PC-9 (cell line): Measurements from ENCODE around the gene GPATCH3. TPM values are rescaled to one million over a fixed set of nuclear protein-coding genes. Genes with fewer than 3 reads are reported as not detected.

Experiments used
- BruUV-seq: library from RNA; stranded (reverse); fragments of 400-500 nt; replicated peaks from 2 replicates; lab custom pipeline; 2021; lab: Mats Ljungman, UMichigan
- CTCF ChIA-PET: fragments of 300-600 bp; sonication (Branson Sonifier 250); formaldehyde crosslinking; loops from one replicate; lab custom pipeline; 2022; ENCODE audit warnings: antibody characterized with exemption; lab: Charles Lee
- POLR2A ChIA-PET: fragments of 300-600 bp; sonication (Branson Sonifier 250); formaldehyde crosslinking; loops from one replicate; lab custom pipeline; 2022; ENCODE audit warnings: antibody characterized with exemption; ENCODE audit not compliant: unreplicated experiment; lab: Charles Lee
- DNase-seq, 2 experiments: peaks; one replicate each; pipeline versions ENCODE4 v3.0.0 to v3.0.0-alpha.2; 2015 to 2022; ENCODE audit warnings: mixed read lengths in 1 of 2
- H2AFZ ChIP-seq: fragments of 200-600 bp; sonication (generic); 2 replicates; pipeline ENCODE4 v1.8.1; 2017; ENCODE audit warnings: antibody characterized with exemption
- H3F3A ChIP-seq: fragments of 200-600 bp; sonication (generic); 2 replicates; pipeline ENCODE4 v1.8.1; 2017; ENCODE audit warnings: antibody characterized with exemption, mild to moderate bottlenecking, low read depth; ENCODE audit not compliant: insufficient read depth
- H3K27ac ChIP-seq: fragments of 200-600 bp; sonication (generic); 2 replicates; pipeline ENCODE4 v1.6.1; 2016; ENCODE audit warnings: mixed run types
- H3K27me3 ChIP-seq: fragments of 200-600 bp; sonication (generic); 2 replicates; pipeline ENCODE4 v1.6.1; 2016; ENCODE audit warnings: low read depth, mixed run types; ENCODE audit not compliant: insufficient read depth
- H3K36me3 ChIP-seq: fragments of 200-600 bp; sonication (generic); 2 replicates; pipeline ENCODE4 v1.6.1; 2016; ENCODE audit warnings: low read depth, mixed run types
- H3K4me1 ChIP-seq: fragments of 200-600 bp; sonication (generic); replicated peaks from 2 replicates; pipeline ENCODE4 v1.6.1; 2016; ENCODE audit warnings: mixed run types; ENCODE audit not compliant: insufficient read depth
- H3K4me2 ChIP-seq: fragments of 200-600 bp; sonication (generic); 2 replicates; pipeline ENCODE4 v1.6.1; 2017; ENCODE audit warnings: mixed run types
- H3K4me3 ChIP-seq: fragments of 200-600 bp; sonication (generic); 2 replicates; pipeline ENCODE4 v1.6.1; 2016; ENCODE audit warnings: mixed run types
- H3K79me2 ChIP-seq: fragments of 200-600 bp; sonication (generic); 2 replicates; pipeline ENCODE4 v1.6.1; 2017; ENCODE audit warnings: low read depth, mixed run types
- H3K9me2 ChIP-seq: fragments of 200-600 bp; sonication (generic); 2 replicates; pipeline ENCODE4 v1.8.1; 2017; ENCODE audit warnings: mild to moderate bottlenecking; ENCODE audit not compliant: insufficient read depth
- H3K9me3 ChIP-seq: fragments of 200-600 bp; sonication (generic); 2 replicates; pipeline ENCODE4 v1.8.1; 2016; ENCODE audit warnings: low read depth; ENCODE audit not compliant: insufficient read depth
- H4K20me1 ChIP-seq: fragments of 200-600 bp; sonication (generic); 2 replicates; pipeline ENCODE4 v1.8.1; 2017; ENCODE audit not compliant: insufficient read depth
- CTCF ChIP-seq: fragments of 200-600 bp; sonication (generic); conservative IDR thresholded peaks from 2 replicates; pipeline ENCODE4 v1.6.1; 2017; ENCODE audit warnings: mixed run types, antibody characterized with exemption, mild to moderate bottlenecking, moderate library complexity
- EZH2 ChIP-seq: fragments of 200-600 bp; sonication (generic); IDR thresholded peaks from 2 replicates; pipeline ENCODE4 v1.8.0; 2017; ENCODE audit warnings: antibody characterized with exemption, low read depth
- intact Hi-C: fragments of 100-400 bp; cut with micrococcal nuclease; formaldehyde crosslinking; loops from one replicate; pipeline ENCODE4 v1.10.0; 2022; ENCODE audit not compliant: unreplicated experiment
- total RNA-seq: library from RNA; stranded (reverse); gene quantifications from 2 replicates; pipeline ENCODE4 v1.2.3, GENCODE V29; 2021

The GPATCH3 gene
- total RNA-seq, 1 experiment from 2014 or later = 13.1 TPM

DNA sequence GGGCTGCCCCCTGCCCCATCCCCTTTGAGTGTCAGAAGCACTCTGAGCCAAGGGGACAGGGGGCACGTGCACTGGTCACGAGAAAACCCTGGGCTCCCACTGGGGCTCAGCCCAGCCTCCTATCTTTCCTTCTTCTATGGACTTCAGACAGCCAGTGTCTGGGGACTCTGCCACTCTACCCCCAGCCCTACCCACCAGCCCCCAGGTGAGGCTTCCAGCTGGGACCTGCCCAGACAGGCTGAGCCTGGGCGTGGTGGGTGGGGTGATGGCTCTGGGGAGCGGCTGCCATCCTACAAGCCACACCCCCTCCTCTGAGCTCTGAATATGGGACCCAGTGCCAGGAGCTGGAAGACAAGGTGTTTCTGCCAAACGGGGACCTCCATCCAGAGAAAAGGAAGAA is 45.4 kb downstream of the GPATCH3 start:
- no peaks in the 10 kb centered on the region for H3K9me2 ChIP-seq
- DNase-seq = peak in 1 of 2 experiments; percentile 63
- H3K9me3 ChIP-seq = no peaks in the 10 kb centered on the region
- H3K36me3 ChIP-seq = 0 out of 2 replicates have a peak, but pooled peaks cover 3% of the 10 kb centered on the region
- intact Hi-C loops = loop anchor here (5.0 kb wide), 1 partner anchor 157 kb away; the partner anchor contains the start of gene TENT5B
- BruUV-seq = no TSS peak
- no peak overlapping the region for H2AFZ ChIP-seq
- peaks cover 40% of the 10 kb centered on the region for H3F3A ChIP-seq
- peaks cover 66% of the 10 kb centered on the region for H3K4me1 ChIP-seq
- H3K27ac ChIP-seq = peak overlapping the region; percentile 88; the same call in 1 of the 2 replicates
- H3K27me3 ChIP-seq = no peaks in the 10 kb centered on the region
- no peaks in the 10 kb centered on the region for H3K79me2 ChIP-seq
- ChIA-PET POLR2A (interaction anchor here (0.8 kb wide), 1 partner anchor 10 kb away, joined by 3 read pairs; no protein-coding TSS in a partner anchor), CTCF (interaction anchor here (0.6 kb wide), 1 partner anchor 177 kb away, joined by 3 read pairs; no protein-coding TSS in a partner anchor)
- H3K4me2 ChIP-seq = 0 out of 2 replicates have a peak overlapping the region, but pooled peaks have one; percentile 10
- no peaks in the 10 kb centered on the region for H4K20me1 ChIP-seq
- no peak overlapping the region for H3K4me3 ChIP-seq
- TF ChIP-seq EZH2 (no peak), CTCF (no peak)

- TF ChIP-seq EZH2 = no peak
- TF ChIP-seq CTCF = no peak
- ChIA-PET CTCF (no interaction called here), POLR2A (interaction anchor here (0.6 kb wide), 1 partner anchor 10 kb away, joined by 4 read pairs; the partner anchor contains the start of gene SFN)
- no peaks in the 10 kb centered on the region for H4K20me1 ChIP-seq
- BruUV-seq = no TSS peak
- H3K4me3 ChIP-seq = no peak overlapping the region
- H2AFZ ChIP-seq = no peak overlapping the region
- H3K4me1 ChIP-seq = peaks cover 63% of the 10 kb centered on the region
- DNase-seq = no peak
- no peaks in the 10 kb centered on the region for H3K9me2 ChIP-seq
- H3K36me3 ChIP-seq = 0 out of 2 replicates have a peak, but pooled peaks cover 4% of the 10 kb centered on the region
- H3K9me3 ChIP-seq = no peaks in the 10 kb centered on the region
- intact Hi-C loops = loop anchor here (1.0 to 5.0 kb wide), 5 partner anchors 9 to 251 kb away; partner anchors contain the start of gene TENT5B
- peaks cover 42% of the 10 kb centered on the region for H3F3A ChIP-seq
- H3K27me3 ChIP-seq = no peaks in the 10 kb centered on the region
- no peaks in the 10 kb centered on the region for H3K79me2 ChIP-seq
- peak overlapping the region; percentile 88 for H3K27ac ChIP-seq
- peak overlapping the region; percentile 44 for H3K4me2 ChIP-seq
Observed at GRCh38 chr1:26853600-26853999, 46.7 kb downstream of the GPATCH3 start.

DNA sequence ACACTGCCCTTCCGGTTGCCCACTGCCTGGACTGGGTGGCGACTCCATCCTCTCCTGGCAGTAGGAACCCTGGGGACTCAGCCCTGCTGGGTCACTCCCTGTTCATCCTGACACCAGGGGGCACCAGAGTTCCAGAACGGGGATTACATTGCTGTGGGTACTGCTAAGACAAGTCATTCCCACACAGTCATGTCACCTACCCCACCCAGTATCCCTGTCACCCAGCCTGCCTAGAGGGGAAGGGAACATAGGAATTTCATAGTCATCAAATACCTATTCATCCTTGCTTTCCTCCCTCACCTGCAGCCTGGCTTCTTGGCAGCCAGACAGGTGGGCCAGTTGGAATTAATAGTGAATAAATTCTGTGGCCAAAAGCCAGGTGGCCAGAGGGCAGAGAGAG is 47.1 kb downstream of the GPATCH3 start:
- no TSS peak for BruUV-seq
- no peak overlapping the region for H3K4me3 ChIP-seq
- CTCF ChIA-PET = no interaction called here
- TF ChIP-seq CTCF = peak; percentile 79
- no peak for TF ChIP-seq EZH2
- no peaks in the 10 kb centered on the region for H3K9me3 ChIP-seq
- no peaks in the 10 kb centered on the region for H4K20me1 ChIP-seq
- H3K27ac ChIP-seq = peak overlapping the region; percentile 88
- peaks cover 63% of the 10 kb centered on the region for H3K4me1 ChIP-seq
- H3K27me3 ChIP-seq = no peaks in the 10 kb centered on the region
- H3K79me2 ChIP-seq = no peaks in the 10 kb centered on the region
- DNase-seq = peak; percentile 94 to 95
- intact Hi-C loops = loop anchor here (1.0 to 5.0 kb wide), 5 partner anchors 9 to 251 kb away; partner anchors contain the start of gene TENT5B
- H2AFZ ChIP-seq = no peak overlapping the region
- H3F3A ChIP-seq = peaks cover 42% of the 10 kb centered on the region
- 0 out of 2 replicates have a peak, but pooled peaks cover 4% of the 10 kb centered on the region for H3K36me3 ChIP-seq
- peak overlapping the region; percentile 44 for H3K4me2 ChIP-seq
- POLR2A ChIA-PET = interaction anchor here (0.6 kb wide), 1 partner anchor 10 kb away, joined by 4 read pairs; the partner anchor contains the start of gene SFN
- no peaks in the 10 kb centered on the region for H3K9me2 ChIP-seq
